GM12878 (cell line): ENCODE data around the gene ARCN1. TPM values are rescaled to one million over a fixed set of nuclear protein-coding genes. Genes with fewer than 3 reads are reported as not detected.

Experiments
- ATAC-seq: fragments of 200-7000 bp; cut with Tn5 transposase; 3 replicates; pipeline ENCODE4 v1.9.1; 2020; ENCODE audit warnings: mild to moderate bottlenecking, moderate library complexity
- BruUV-seq: library from RNA; stranded (reverse); fragments of 400-500 nt; replicated peaks from 2 replicates; lab custom pipeline; 2021; lab: Mats Ljungman, UMichigan
- CTCF ChIA-PET: fragments of 300-600 bp; sonication (Branson Sonifier 250); formaldehyde crosslinking; extraction: SDS; loops from one replicate; lab custom pipeline; 2021; ENCODE audit warnings: inconsistent platforms; lab: Yijun Ruan, JAX
- POLR2A ChIA-PET: fragments of 350-600 bp; formaldehyde crosslinking; extraction: SDS; loops from one replicate; lab custom pipeline; 2021; ENCODE audit warnings: inconsistent platforms; lab: Charles Lee
- RAD21 ChIA-PET: fragments of 300-600 bp; sonication (Branson Sonifier 250); formaldehyde crosslinking; loops from one replicate; lab custom pipeline; 2023; ENCODE audit warnings: antibody characterized with exemption; ENCODE audit not compliant: unreplicated experiment; lab: Charles Lee
- SMC1A ChIA-PET: fragments of 300-600 bp; sonication (Branson Sonifier 250); formaldehyde crosslinking; loops from one replicate; lab custom pipeline; 2023; ENCODE audit not compliant: unreplicated experiment, uncharacterized antibody; lab: Charles Lee
- DNase-seq: peaks from one replicate; pipeline ENCODE4 v3.0.0-alpha.2; 2011; ENCODE audit warnings: low read depth, low spot score
- FAIRE-seq: peaks from 3 replicates; lab custom pipeline; 2011; peaks lifted over from hg19 to GRCh38; lab: Jason Lieb, UNC
- H2AFZ ChIP-seq: 2 replicates; pipeline ENCODE4 v1.6.0; 2011; ENCODE audit warnings: low read depth, low read length, control low read depth; ENCODE audit not compliant: control insufficient read depth
- H3K27ac ChIP-seq: 2 replicates; pipeline ENCODE4 v1.5.1; 2011; ENCODE audit warnings: control low read depth; ENCODE audit not compliant: control insufficient read depth, insufficient read depth
- H3K27me3 ChIP-seq, 2 experiments: replicated peaks in 1 of 2; 2 replicates each; pipeline versions ENCODE4 v1.6.0 to v1.6.1; 2011; ENCODE audit warnings: low read length in 1 of 2; ENCODE audit not compliant: control insufficient read depth in 2 of 2, insufficient read depth in 2 of 2
- H3K36me3 ChIP-seq, 2 experiments: 2 replicates each; pipeline ENCODE4 v1.5.1; 2011; ENCODE audit warnings: low read length in 1 of 2; ENCODE audit not compliant: control insufficient read depth in 2 of 2, insufficient read depth in 2 of 2
- H3K4me1 ChIP-seq: 2 replicates; pipeline ENCODE4 v1.6.1; 2011; ENCODE audit warnings: mild to moderate bottlenecking, low read length, moderate library complexity, mixed read lengths; ENCODE audit not compliant: control insufficient read depth, insufficient read depth
- H3K4me2 ChIP-seq: 2 replicates; pipeline ENCODE4 v1.6.0; 2011; ENCODE audit warnings: control low read depth; ENCODE audit not compliant: control insufficient read depth, insufficient read depth
- H3K4me3 ChIP-seq: fragments of 200-600 bp; sonication (generic); 2 replicates; pipeline ENCODE4 v1.5.1; 2016
- H3K79me2 ChIP-seq: 2 replicates; pipeline ENCODE4 v1.6.0; 2011; ENCODE audit warnings: low read length; ENCODE audit not compliant: control insufficient read depth, insufficient read depth
- H3K9ac ChIP-seq: 2 replicates; pipeline ENCODE4 v1.8.0; 2011; ENCODE audit warnings: low read length, control low read depth, mixed read lengths; ENCODE audit not compliant: control insufficient read depth, insufficient read depth
- H3K9me3 ChIP-seq: replicated peaks from 3 replicates; pipeline ENCODE4 v1.5.1; 2011; ENCODE audit warnings: mild to moderate bottlenecking, low read length; ENCODE audit not compliant: control insufficient read depth, insufficient read depth
- H4K20me1 ChIP-seq: 2 replicates; pipeline ENCODE4 v1.6.0; 2011; ENCODE audit not compliant: control insufficient read depth, insufficient read depth
- BCL11A ChIP-seq: IDR thresholded peaks from 2 replicates; pipeline ENCODE4 v1.6.1; 2011; ENCODE audit warnings: low read depth, low read length
- CHD1 ChIP-seq: IDR thresholded peaks from 2 replicates; pipeline ENCODE4 v1.6.1; 2012; ENCODE audit warnings: low read depth, low read length, improper control_type of control experiment
- EZH2 ChIP-seq: IDR thresholded peaks from 2 replicates; pipeline ENCODE4 v1.6.1; 2012; ENCODE audit warnings: low read depth, mild to moderate bottlenecking, control low read depth, inconsistent platforms, low read length, borderline replicate concordance; ENCODE audit not compliant: control insufficient read depth
- GABPA ChIP-seq: IDR thresholded peaks from 2 replicates; pipeline ENCODE4 v1.6.1; 2014; ENCODE audit warnings: antibody characterized with exemption, low read depth, mild to moderate bottlenecking, inconsistent platforms
- KAT2A ChIP-seq: conservative IDR thresholded peaks from 2 replicates; pipeline ENCODE4 v1.6.1; 2011; ENCODE audit warnings: low read depth, low read length; ENCODE audit not compliant: control insufficient read depth
- MEF2A ChIP-seq: IDR thresholded peaks from 2 replicates; pipeline ENCODE4 v1.6.1; 2011; ENCODE audit warnings: low read depth, mild to moderate bottlenecking, low read length, moderate library complexity; ENCODE audit not compliant: insufficient read depth
- RCOR1 ChIP-seq: conservative IDR thresholded peaks from 2 replicates; pipeline ENCODE4 v1.6.1; 2012; ENCODE audit warnings: low read depth, low read length, improper control_type of control experiment
- YY1 ChIP-seq: IDR thresholded peaks from 2 replicates; pipeline ENCODE4 v1.6.1; 2011; ENCODE audit warnings: low read depth, mild to moderate bottlenecking, low read length
- WGBS: methylation state at CpG from one replicate; pipeline ENCODE4 v1.1.6; 2016; ENCODE audit warnings: low lambda C conversion rate; ENCODE audit not compliant: insufficient replicate concordance, insufficient coverage; ENCODE audit errors: missing lambda C conversion rate; 5-methylcytosine and 5-hydroxymethylcytosine counted together
- in situ Hi-C: fragments of 300-500 bp; cut with MboI; formaldehyde crosslinking; loops from 9 replicates; pipeline ENCODE4 v1.14.3; 2018; ENCODE audit warnings: mixed read lengths
- intact Hi-C: fragments of 100-400 bp; cut with micrococcal nuclease; formaldehyde crosslinking; loops from one replicate; pipeline ENCODE4 v1.14.2; 2022; ENCODE audit not compliant: unreplicated experiment
- polyA plus RNA-seq, 11 experiments: library from polyadenylated mRNA; depleted of rRNA in 4 of 11; unstranded in 6 of 11; stranded (reverse) in 5 of 11; fragments of >200 nt; fragmentation: Nextera tagmentation in 4 of 11; fragmentation: Illumina TruSeq in 1 of 11; extraction: Ambion mirVana in 4 of 11; extraction: Trizol in 1 of 11; gene quantifications; 1 replicate in 1 of 11; 2 replicates in 10 of 11; pipeline versions ENCODE4 v1.2.1 to v1.2.3, GENCODE V29; 2011 to 2016; ENCODE audit warnings: inconsistent platforms in 2 of 11, missing spikeins in 2 of 11, low read depth in 1 of 11
- total RNA-seq, 4 experiments: library from RNA; depleted of rRNA in 3 of 4; stranded (reverse); fragments of >200 nt in 3 of 4; fragmentation: Illumina TruSeq in 1 of 4; extraction: Trizol in 1 of 4; gene quantifications; 2 replicates each; pipeline versions ENCODE4 v1.2.1 to v1.2.3, GENCODE V29; 2013 to 2021
- TF ChIP-seq, protein P1 (sequence below): IDR thresholded peaks from 2 replicates; pipeline ENCODE4 v1.6.1; 2012; ENCODE audit warnings: mild to moderate bottlenecking, low read depth, low read length
- TF ChIP-seq, protein P2 (sequence below): fragments of 450-650 bp; IDR thresholded peaks from 2 replicates; pipeline ENCODE4 v1.6.1; 2014; ENCODE audit warnings: mild to moderate bottlenecking

ARCN1 gene
- total and polyA plus RNA-seq, 10 of the 15 experiments (the other 5 are each of a cell fraction or from before 2014, with no cell fraction given) = 33.3 to 172 (median 106) TPM

DNA sequence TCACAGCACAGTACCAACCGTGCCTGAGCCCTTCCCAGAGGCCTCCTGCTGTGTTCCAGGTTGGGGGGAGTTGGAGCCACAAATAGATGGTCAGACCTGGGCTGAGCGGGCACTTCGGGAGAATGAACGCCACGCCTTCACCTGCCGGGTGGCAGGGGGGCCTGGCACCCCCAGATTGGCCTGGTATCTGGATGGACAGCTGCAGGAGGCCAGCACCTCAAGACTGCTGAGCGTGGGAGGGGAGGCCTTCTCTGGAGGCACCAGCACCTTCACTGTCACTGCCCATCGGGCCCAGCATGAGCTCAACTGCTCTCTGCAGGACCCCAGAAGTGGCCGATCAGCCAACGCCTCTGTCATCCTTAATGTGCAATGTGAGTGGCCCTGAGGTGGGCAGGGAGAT lies 40.1 kb upstream of the ARCN1 start (continued):
- TF ChIP-seq, protein P1, sequence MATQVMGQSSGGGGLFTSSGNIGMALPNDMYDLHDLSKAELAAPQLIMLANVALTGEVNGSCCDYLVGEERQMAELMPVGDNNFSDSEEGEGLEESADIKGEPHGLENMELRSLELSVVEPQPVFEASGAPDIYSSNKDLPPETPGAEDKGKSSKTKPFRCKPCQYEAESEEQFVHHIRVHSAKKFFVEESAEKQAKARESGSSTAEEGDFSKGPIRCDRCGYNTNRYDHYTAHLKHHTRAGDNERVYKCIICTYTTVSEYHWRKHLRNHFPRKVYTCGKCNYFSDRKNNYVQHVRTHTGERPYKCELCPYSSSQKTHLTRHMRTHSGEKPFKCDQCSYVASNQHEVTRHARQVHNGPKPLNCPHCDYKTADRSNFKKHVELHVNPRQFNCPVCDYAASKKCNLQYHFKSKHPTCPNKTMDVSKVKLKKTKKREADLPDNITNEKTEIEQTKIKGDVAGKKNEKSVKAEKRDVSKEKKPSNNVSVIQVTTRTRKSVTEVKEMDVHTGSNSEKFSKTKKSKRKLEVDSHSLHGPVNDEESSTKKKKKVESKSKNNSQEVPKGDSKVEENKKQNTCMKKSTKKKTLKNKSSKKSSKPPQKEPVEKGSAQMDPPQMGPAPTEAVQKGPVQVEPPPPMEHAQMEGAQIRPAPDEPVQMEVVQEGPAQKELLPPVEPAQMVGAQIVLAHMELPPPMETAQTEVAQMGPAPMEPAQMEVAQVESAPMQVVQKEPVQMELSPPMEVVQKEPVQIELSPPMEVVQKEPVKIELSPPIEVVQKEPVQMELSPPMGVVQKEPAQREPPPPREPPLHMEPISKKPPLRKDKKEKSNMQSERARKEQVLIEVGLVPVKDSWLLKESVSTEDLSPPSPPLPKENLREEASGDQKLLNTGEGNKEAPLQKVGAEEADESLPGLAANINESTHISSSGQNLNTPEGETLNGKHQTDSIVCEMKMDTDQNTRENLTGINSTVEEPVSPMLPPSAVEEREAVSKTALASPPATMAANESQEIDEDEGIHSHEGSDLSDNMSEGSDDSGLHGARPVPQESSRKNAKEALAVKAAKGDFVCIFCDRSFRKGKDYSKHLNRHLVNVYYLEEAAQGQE = no peak

DNA sequence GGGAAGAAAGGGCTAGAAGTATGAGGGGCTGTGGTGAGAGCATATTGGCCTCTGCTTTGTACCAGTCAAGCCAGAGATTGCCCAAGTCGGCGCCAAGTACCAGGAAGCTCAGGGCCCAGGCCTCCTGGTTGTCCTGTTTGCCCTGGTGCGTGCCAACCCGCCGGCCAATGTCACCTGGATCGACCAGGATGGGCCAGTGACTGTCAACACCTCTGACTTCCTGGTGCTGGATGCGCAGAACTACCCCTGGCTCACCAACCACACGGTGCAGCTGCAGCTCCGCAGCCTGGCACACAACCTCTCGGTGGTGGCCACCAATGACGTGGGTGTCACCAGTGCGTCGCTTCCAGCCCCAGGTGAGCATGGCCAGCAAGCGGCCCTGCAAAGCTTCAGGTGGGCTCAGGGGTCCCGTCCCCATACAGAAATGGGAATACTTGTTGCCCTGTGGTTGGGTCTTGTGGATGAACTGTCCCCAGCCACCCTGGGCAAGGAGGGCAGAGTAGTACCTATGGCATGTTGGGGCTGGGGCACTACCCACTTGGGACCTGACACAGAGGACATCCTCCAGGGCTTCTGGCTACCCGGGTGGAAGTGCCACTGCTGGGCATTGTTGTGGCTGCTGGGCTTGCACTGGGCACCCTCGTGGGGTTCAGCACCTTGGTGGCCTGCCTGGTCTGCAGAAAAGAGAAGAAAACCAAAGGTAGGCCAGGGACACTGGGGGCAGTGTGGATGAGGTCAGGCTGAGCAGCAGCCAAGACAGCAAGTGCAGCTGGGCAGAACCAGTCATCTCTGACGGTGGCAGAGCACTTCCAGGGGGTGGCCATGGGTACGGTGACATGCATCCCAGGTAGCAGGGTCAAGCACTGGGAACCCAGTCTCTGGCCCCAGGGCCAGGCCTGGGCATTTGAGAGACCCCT lies 39.1 kb upstream of the ARCN1 start:
- H4K20me1 ChIP-seq = no peaks in the 10 kb centered on the region; the same call in 1 of the 2 replicates
- FAIRE-seq = no peak
- no peak overlapping the region for H3K27ac ChIP-seq
- intact Hi-C loops (loop anchor here (5.0 kb wide), 1 partner anchor 34 kb away; the partner anchor contains the start of gene IFT46), in situ Hi-C loops (no loop called here)
- no peaks in the 10 kb centered on the region for H3K79me2 ChIP-seq
- H3K9ac ChIP-seq = no peak overlapping the region
- TF ChIP-seq KAT2A (no peak), EZH2 (no peak), RCOR1 (no peak), YY1 (no peak), CHD1 (no peak), GABPA (no peak), BCL11A (no peak), MEF2A (no peak)
- TF ChIP-seq, protein P2, sequence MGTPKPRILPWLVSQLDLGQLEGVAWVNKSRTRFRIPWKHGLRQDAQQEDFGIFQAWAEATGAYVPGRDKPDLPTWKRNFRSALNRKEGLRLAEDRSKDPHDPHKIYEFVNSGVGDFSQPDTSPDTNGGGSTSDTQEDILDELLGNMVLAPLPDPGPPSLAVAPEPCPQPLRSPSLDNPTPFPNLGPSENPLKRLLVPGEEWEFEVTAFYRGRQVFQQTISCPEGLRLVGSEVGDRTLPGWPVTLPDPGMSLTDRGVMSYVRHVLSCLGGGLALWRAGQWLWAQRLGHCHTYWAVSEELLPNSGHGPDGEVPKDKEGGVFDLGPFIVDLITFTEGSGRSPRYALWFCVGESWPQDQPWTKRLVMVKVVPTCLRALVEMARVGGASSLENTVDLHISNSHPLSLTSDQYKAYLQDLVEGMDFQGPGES = no peak
- TF ChIP-seq, all 136 proteins: peak for 0
- CTCF ChIA-PET = no interaction called here
- Histone ChIP-seq H3K4me1 (0 out of 2 replicates have a peak, but pooled peaks cover 3% of the 10 kb centered on the region), H3K4me2 (no peak overlapping the region), H3K4me3 (no peak overlapping the region), H3K9me3 (no peaks in the 10 kb centered on the region), H2AFZ (no peak overlapping the region), H3K36me3 (no peaks in the 10 kb centered on the region), H3K27me3 (no peaks in the 10 kb centered on the region)
- DNase-seq (no peak), ATAC-seq (no peak)
- WGBS = 84% methylated on average over 19 of the region's 19 CpGs
- no TSS peak for BruUV-seq
- POLR2A ChIA-PET = interaction anchor here (0.6 kb wide), 1 partner anchor 19 kb away, joined by 3 read pairs; no protein-coding TSS in a partner anchor
- RAD21 ChIA-PET = no interaction called here
- SMC1A ChIA-PET = no interaction called here
